H9 (cell line): Measurements from ENCODE around the gene OGFOD2. TPM values are rescaled to one million over a fixed set of nuclear protein-coding genes. Genes with fewer than 3 reads are reported as not detected.

ENCODE experiments used
- DNase-seq: peaks from one replicate; pipeline ENCODE4 v3.0.0-alpha.2; 2017
- H2AFZ ChIP-seq: one replicate; pipeline ENCODE4 v1.6.1; 2013; ENCODE audit warnings: mild to moderate bottlenecking, low read length, control low read depth, moderate library complexity
- H2AK5ac ChIP-seq: 2 replicates; pipeline ENCODE4 v1.6.1; 2013; ENCODE audit warnings: low read length, control low read depth, mixed read lengths; ENCODE audit not compliant: insufficient read length
- H2BK120ac ChIP-seq: one replicate; pipeline ENCODE4 v1.6.1; 2013; ENCODE audit warnings: low read depth, mild to moderate bottlenecking, low read length, control low read depth, inconsistent platforms; ENCODE audit not compliant: poor library complexity, severe bottlenecking
- H2BK12ac ChIP-seq: 2 replicates; pipeline ENCODE4 v1.6.1; 2013; ENCODE audit warnings: low read length, control low read depth, mixed read lengths, low read depth; ENCODE audit not compliant: insufficient read length
- H2BK15ac ChIP-seq: 2 replicates; pipeline ENCODE4 v1.6.1; 2013; ENCODE audit warnings: low read depth, low read length, control low read depth
- H2BK20ac ChIP-seq: one replicate; pipeline ENCODE4 v1.6.1; 2013; ENCODE audit warnings: low read depth, mild to moderate bottlenecking, low read length, control low read depth, inconsistent platforms; ENCODE audit not compliant: poor library complexity, severe bottlenecking
- H2BK5ac ChIP-seq: 2 replicates; pipeline ENCODE4 v1.6.1; 2013; ENCODE audit warnings: low read length, control low read depth, mixed read lengths; ENCODE audit not compliant: insufficient read length
- H3K14ac ChIP-seq: 2 replicates; pipeline ENCODE4 v1.6.1; 2013; ENCODE audit warnings: low read length, control low read depth; ENCODE audit not compliant: insufficient read depth
- H3K18ac ChIP-seq: 2 replicates; pipeline ENCODE4 v1.6.1; 2013; ENCODE audit warnings: low read depth, mild to moderate bottlenecking, mixed read lengths, low read length, control low read depth; ENCODE audit not compliant: insufficient read length
- H3K23ac ChIP-seq: 2 replicates; pipeline ENCODE4 v1.6.1; 2013; ENCODE audit warnings: low read length, control low read depth, mixed read lengths, low read depth; ENCODE audit not compliant: insufficient read length
- H3K23me2 ChIP-seq: 2 replicates; pipeline ENCODE4 v1.6.1; 2013; ENCODE audit warnings: low read depth, mild to moderate bottlenecking, mixed read lengths, low read length, control low read depth; ENCODE audit not compliant: insufficient read length, poor library complexity, severe bottlenecking
- H3K27ac ChIP-seq: 2 replicates; pipeline ENCODE4 v1.5.1; 2013; ENCODE audit warnings: low read length, control low read depth, mixed read lengths, low read depth; ENCODE audit not compliant: insufficient read length
- H3K27me3 ChIP-seq: 2 replicates; pipeline ENCODE4 v1.6.1; 2013; ENCODE audit warnings: low read length, control low read depth, inconsistent platforms; ENCODE audit not compliant: insufficient read depth
- H3K4ac ChIP-seq: 2 replicates; pipeline ENCODE4 v1.6.1; 2013; ENCODE audit warnings: low read depth, mild to moderate bottlenecking, control low read depth, inconsistent platforms, low read length, moderate library complexity
- H3K4me1 ChIP-seq: 2 replicates; pipeline ENCODE4 v1.6.1; 2013; ENCODE audit warnings: low read length, control low read depth, inconsistent platforms; ENCODE audit not compliant: insufficient read depth
- H3K4me2 ChIP-seq: 2 replicates; pipeline ENCODE4 v1.6.1; 2013; ENCODE audit warnings: low read length, control low read depth, mixed read lengths; ENCODE audit not compliant: insufficient read length, insufficient read depth
- H3K56ac ChIP-seq: 2 replicates; pipeline ENCODE4 v1.6.1; 2013; ENCODE audit warnings: low read depth, mild to moderate bottlenecking, mixed read lengths, low read length, control low read depth; ENCODE audit not compliant: insufficient read length
- H3K79me1 ChIP-seq: 2 replicates; pipeline ENCODE4 v1.6.1; 2013; ENCODE audit warnings: low read depth, mild to moderate bottlenecking, moderate library complexity, low read length, control low read depth, inconsistent platforms; ENCODE audit not compliant: insufficient read depth, poor library complexity, severe bottlenecking
- H3K79me2 ChIP-seq: 2 replicates; pipeline ENCODE4 v1.6.1; 2013; ENCODE audit warnings: low read length, control low read depth, inconsistent platforms; ENCODE audit not compliant: insufficient read depth
- H3K9ac ChIP-seq: 2 replicates; pipeline ENCODE4 v1.6.1; 2013; ENCODE audit warnings: low read length, control low read depth, mixed read lengths; ENCODE audit not compliant: insufficient read length; ENCODE audit errors: extremely low read depth
- H3K9me3 ChIP-seq: one replicate; pipeline ENCODE4 v1.6.1; 2013; ENCODE audit warnings: low read depth, low read length, inconsistent platforms; ENCODE audit not compliant: control insufficient read depth
- H3T11ph ChIP-seq: one replicate; pipeline ENCODE4 v1.6.1; 2013; ENCODE audit warnings: mild to moderate bottlenecking, low read length, control low read depth, inconsistent platforms
- H4K20me1 ChIP-seq: one replicate; pipeline ENCODE4 v1.6.1; 2013; ENCODE audit not compliant: control insufficient read depth, insufficient read length, insufficient read depth
- H4K5ac ChIP-seq: 2 replicates; pipeline ENCODE4 v1.6.1; 2013; ENCODE audit warnings: low read depth, mild to moderate bottlenecking, mixed read lengths, low read length, control low read depth; ENCODE audit not compliant: insufficient read length
- H4K8ac ChIP-seq: replicated peaks from 2 replicates; pipeline ENCODE4 v1.6.1; 2013; ENCODE audit warnings: low read length, control low read depth, mixed read lengths, low read depth; ENCODE audit not compliant: insufficient read length
- H4K91ac ChIP-seq: 2 replicates; pipeline ENCODE4 v1.6.1; 2013; ENCODE audit warnings: low read depth, mild to moderate bottlenecking, moderate library complexity, mixed read lengths, low read length, control low read depth; ENCODE audit not compliant: insufficient read length
- H3K27ac Mint-ChIP-seq, 3 experiments: 2 replicates in 2 of 3; 3 replicates in 1 of 3; pipeline ENCODE4 v1.8.0; 2020 to 2021; ENCODE audit warnings: mixed read lengths in 3 of 3, mild to moderate bottlenecking in 1 of 3, moderate library complexity in 1 of 3
- H3K27me3 Mint-ChIP-seq: 2 replicates; pipeline ENCODE4 v1.8.0; 2021; ENCODE audit warnings: low read depth, mild to moderate bottlenecking, moderate library complexity, mixed read lengths
- H3K36me3 Mint-ChIP-seq, 3 experiments: 2 replicates in 2 of 3; 3 replicates in 1 of 3; pipeline ENCODE4 v1.8.0; 2020 to 2021; ENCODE audit warnings: low read depth in 3 of 3, mixed read lengths in 3 of 3; ENCODE audit not compliant: insufficient read depth in 1 of 3
- H3K4me1 Mint-ChIP-seq, 2 experiments: 2 replicates each; pipeline ENCODE4 v1.8.0; 2020; ENCODE audit warnings: mixed read lengths in 2 of 2
- H3K4me3 Mint-ChIP-seq, 2 experiments: 2 replicates in 1 of 2; 3 replicates in 1 of 2; pipeline ENCODE4 v1.8.0; 2020 to 2021; ENCODE audit warnings: mild to moderate bottlenecking in 2 of 2, mixed read lengths in 2 of 2, moderate library complexity in 1 of 2
- H3K9me3 Mint-ChIP-seq, 2 experiments: 2 replicates in 1 of 2; 3 replicates in 1 of 2; pipeline ENCODE4 v1.8.0; 2020; ENCODE audit warnings: mild to moderate bottlenecking in 2 of 2, mixed read lengths in 2 of 2, moderate library complexity in 1 of 2
- WGBS: extraction: QIAGEN DNeasy Blood & Tissue Kit; methylation state at CpG from one replicate; pipeline ENCODE4 v1.1.7; 2013; ENCODE audit warnings: missing lambda C conversion rate, low lambda C conversion rate, mixed read lengths; ENCODE audit not compliant: insufficient read length; ENCODE audit errors: extremely low coverage; 5-methylcytosine and 5-hydroxymethylcytosine counted together
- total RNA-seq: library from RNA; stranded (reverse); gene quantifications from 2 replicates; pipeline ENCODE4 v1.2.1, GENCODE V29; 2021
- TF ChIP-seq, protein P1 (sequence below): fragments of 200-600 bp; sonication (generic); conservative IDR thresholded peaks from 3 replicates; pipeline ENCODE4 v1.8.0; 2021; ENCODE audit warnings: antibody characterized with exemption, mild to moderate bottlenecking

OGFOD2 gene
- total RNA-seq, 1 experiment from 2014 or later, result 14.7 TPM

DNA sequence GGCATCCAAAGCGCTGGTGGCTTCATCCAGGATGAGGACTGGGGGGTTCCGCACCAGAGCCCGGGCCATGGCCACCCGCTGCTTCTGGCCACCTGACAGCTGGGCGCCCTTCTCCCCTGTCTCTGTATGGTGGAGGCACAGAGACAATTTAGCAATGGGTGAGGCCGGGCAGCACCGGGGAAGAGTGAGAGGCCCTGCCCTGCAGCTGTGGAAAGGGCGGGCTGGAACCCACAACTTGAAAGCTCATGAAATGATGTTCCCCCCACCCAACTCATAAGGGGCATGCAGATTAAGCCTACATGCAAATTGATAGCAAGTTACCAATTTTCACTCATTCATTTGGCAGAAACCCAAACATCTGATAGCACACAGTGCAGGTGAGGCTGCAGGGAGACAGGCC lies 42.8 kb upstream of the OGFOD2 start:
- no peak overlapping the region for H3K18ac ChIP-seq
- no peak overlapping the region for H2BK120ac ChIP-seq
- Mint-ChIP-seq H3K27ac (no peak overlapping the region; a peak in 2 of 7 replicates), H3K27me3 (peaks cover 15% of the 10 kb centered on the region), H3K4me3 (no peak overlapping the region), H3K36me3 (peaks cover 0 to 1% (median 0%) of the 10 kb centered on the region in 3 experiments; a peak in 1 of 7 replicates), H3K4me1 (peaks cover 3 to 8% of the 10 kb centered on the region in 2 experiments), H3K9me3 (no peaks in the 10 kb centered on the region)
- no CpG with 5 or more reads among the region's 8 CpGs for WGBS
- H3K14ac ChIP-seq, result no peak overlapping the region
- no peak overlapping the region for H4K8ac ChIP-seq
- no peak overlapping the region for H3K23ac ChIP-seq
- H3K4me2 ChIP-seq, result no peak overlapping the region
- no peak overlapping the region for H3K4ac ChIP-seq
- H3K9me3 ChIP-seq, result no peaks in the 10 kb centered on the region
- H3K56ac ChIP-seq, result no peak overlapping the region
- H2AFZ ChIP-seq, result no peak overlapping the region
- H3K4me1 ChIP-seq, result no peaks in the 10 kb centered on the region
- no peak overlapping the region for H2BK20ac ChIP-seq
- no peaks in the 10 kb centered on the region for H4K20me1 ChIP-seq
- H2AK5ac ChIP-seq, result no peak overlapping the region
- TF ChIP-seq, protein P1, sequence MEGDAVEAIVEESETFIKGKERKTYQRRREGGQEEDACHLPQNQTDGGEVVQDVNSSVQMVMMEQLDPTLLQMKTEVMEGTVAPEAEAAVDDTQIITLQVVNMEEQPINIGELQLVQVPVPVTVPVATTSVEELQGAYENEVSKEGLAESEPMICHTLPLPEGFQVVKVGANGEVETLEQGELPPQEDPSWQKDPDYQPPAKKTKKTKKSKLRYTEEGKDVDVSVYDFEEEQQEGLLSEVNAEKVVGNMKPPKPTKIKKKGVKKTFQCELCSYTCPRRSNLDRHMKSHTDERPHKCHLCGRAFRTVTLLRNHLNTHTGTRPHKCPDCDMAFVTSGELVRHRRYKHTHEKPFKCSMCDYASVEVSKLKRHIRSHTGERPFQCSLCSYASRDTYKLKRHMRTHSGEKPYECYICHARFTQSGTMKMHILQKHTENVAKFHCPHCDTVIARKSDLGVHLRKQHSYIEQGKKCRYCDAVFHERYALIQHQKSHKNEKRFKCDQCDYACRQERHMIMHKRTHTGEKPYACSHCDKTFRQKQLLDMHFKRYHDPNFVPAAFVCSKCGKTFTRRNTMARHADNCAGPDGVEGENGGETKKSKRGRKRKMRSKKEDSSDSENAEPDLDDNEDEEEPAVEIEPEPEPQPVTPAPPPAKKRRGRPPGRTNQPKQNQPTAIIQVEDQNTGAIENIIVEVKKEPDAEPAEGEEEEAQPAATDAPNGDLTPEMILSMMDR, result no peak
- no peaks in the 10 kb centered on the region for H3K23me2 ChIP-seq
- no peak for DNase-seq
- no peak overlapping the region for H3K27ac ChIP-seq
- no peak overlapping the region for H4K91ac ChIP-seq
- no peaks in the 10 kb centered on the region for H3K79me1 ChIP-seq
- no peak overlapping the region for H2BK5ac ChIP-seq
- H3T11ph ChIP-seq, result no peak overlapping the region
- H3K9ac ChIP-seq, result no peak overlapping the region
- H3K79me2 ChIP-seq, result no peaks in the 10 kb centered on the region
- H2BK12ac ChIP-seq, result no peak overlapping the region
- no peak overlapping the region for H4K5ac ChIP-seq
- no peaks in the 10 kb centered on the region; the same call in 1 of the 2 replicates for H3K27me3 ChIP-seq
- no peak overlapping the region for H2BK15ac ChIP-seq
